Gastrocnemius medialis (tissue), 4 donors: ENCODE measurements around the gene TRAPPC2.
"Not testable (repeated sequence)": the region's sequence is repeated elsewhere in the genome, so short reads cannot be mapped to it uniquely, and the experiment has no call there.

Source experiments
- CTCF ChIP-seq, 5 experiments: fragments of 450-650 bp in 3 of 5; fragments of 200-600 bp in 2 of 5; sonication (generic) in 2 of 5; IDR thresholded peaks in 4 of 5; conservative IDR thresholded peaks in 1 of 5; 1 replicate in 4 of 5; 2 replicates in 1 of 5; pipeline ENCODE4 v1.5.1; 2016 to 2019; ENCODE audit warnings: antibody characterized with exemption in 5 of 5, mild to moderate bottlenecking in 3 of 5, moderate library complexity in 3 of 5
- POLR2A ChIP-seq, 2 donors: fragments of 450-650 bp; IDR thresholded peaks; one replicate each; pipeline ENCODE4 v1.6.1; 2017; ENCODE audit warnings: antibody characterized with exemption in 2 of 2, mild to moderate bottlenecking in 2 of 2, moderate library complexity in 2 of 2

DNA sequence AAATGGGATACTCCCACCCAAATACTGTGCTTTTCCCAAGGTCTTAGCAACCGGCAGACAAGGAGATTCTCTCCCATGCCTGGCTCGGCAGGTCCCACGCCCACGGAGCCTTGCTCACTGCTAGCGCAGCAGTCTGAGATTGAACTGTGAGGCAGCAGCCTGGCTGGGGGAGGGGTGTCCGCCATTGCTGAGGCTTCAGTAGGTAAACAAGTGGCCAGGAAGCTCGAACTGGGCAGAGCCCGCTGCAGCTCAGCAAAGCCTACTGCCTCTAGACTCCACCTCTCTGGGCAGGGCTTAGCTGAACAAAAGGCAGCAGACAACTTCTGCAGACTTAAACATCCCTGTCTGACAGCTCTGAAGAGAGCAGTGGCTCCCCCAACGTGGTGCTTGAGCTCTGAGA lies 9.5 kb downstream of the TRAPPC2 start:
- TF ChIP-seq CTCF (IDR thresholded peaks at IDR 0.05 in 4 of 5, conservative IDR thresholded peaks at IDR 0.05 in 1 of 5); POLR2A (IDR thresholded peaks at IDR 0.05): not testable (repeated sequence)
